Adipocyte (in vitro differentiated cells): ENCODE data around the gene ALG9.

Experiments used
- DNase-seq: peaks from one replicate; pipeline ENCODE4 v3.0.0-alpha.2; 2015; ENCODE audit warnings: low read depth
- H3K27me3 ChIP-seq: replicated peaks from 2 replicates; pipeline ENCODE4 v1.7.0; 2013; ENCODE audit warnings: mild to moderate bottlenecking, low read length, moderate library complexity; ENCODE audit not compliant: control insufficient read depth, insufficient read depth
- H3K36me3 ChIP-seq: 2 replicates; pipeline ENCODE4 v1.7.0; 2013; ENCODE audit warnings: low read length, mild to moderate bottlenecking, moderate library complexity; ENCODE audit not compliant: control insufficient read depth, insufficient read depth, severe bottlenecking
- H3K4me1 ChIP-seq: 2 replicates; pipeline ENCODE4 v1.7.0; 2013; ENCODE audit warnings: mild to moderate bottlenecking, low read length, moderate library complexity; ENCODE audit not compliant: control insufficient read depth, insufficient read depth
- H3K4me3 ChIP-seq: 2 replicates; pipeline ENCODE4 v1.7.0; 2013; ENCODE audit warnings: mild to moderate bottlenecking, low read length, moderate library complexity
- H3K9ac ChIP-seq: 2 replicates; pipeline ENCODE4 v1.7.0; 2013; ENCODE audit warnings: mild to moderate bottlenecking, low read length, moderate library complexity
- H3K9me3 ChIP-seq: 2 replicates; pipeline ENCODE4 v1.7.0; 2013; ENCODE audit warnings: mild to moderate bottlenecking, low read length, moderate library complexity; ENCODE audit not compliant: control insufficient read depth

ALG9 gene

GRCh38 chr11:111878849-111879636 is 7.7 kb upstream of the ALG9 start, which contains the start of the genes CFAP68 and FDXACB1:
Gene CFAP68 (plus strand): TSS chr11:111879541. CDS start chr11:111879561, 20 bp downstream.
Gene FDXACB1 (minus strand): TSS chr11:111879165. CDS start chr11:111879132, 33 bp downstream.
- H3K9ac ChIP-seq, result peak within 1 kb of the TSS; percentile 82
- DNase-seq, result peak; percentile 99
- H3K4me3 ChIP-seq, result peak within 1 kb of the TSS; percentile 83
- no peaks in the 10 kb centered on the region for H3K27me3 ChIP-seq
- no peaks in the 10 kb centered on the region for H3K9me3 ChIP-seq
- H3K36me3 ChIP-seq, result peaks cover 9% of the 10 kb centered on the region
- peaks cover 11% of the 10 kb centered on the region for H3K4me1 ChIP-seq

GRCh38 chr11:111878385-111878848 is 7.0 kb upstream of the ALG9 start:
- Histone ChIP-seq H3K9me3 (no peaks in the 10 kb centered on the region), H3K4me3 (peak overlapping the region; percentile 83), H3K4me1 (peaks cover 11% of the 10 kb centered on the region), H3K36me3 (peaks cover 9% of the 10 kb centered on the region), H3K27me3 (no peaks in the 10 kb centered on the region), H3K9ac (peak overlapping the region; percentile 82)
- DNase-seq, result peak; percentile 30

GRCh38 chr11:111871693-111872161 is 346 bp upstream of the ALG9 start:
- Histone ChIP-seq H3K27me3 (no peaks in the 10 kb centered on the region), H3K4me3 (peak overlapping the region; percentile 87), H3K4me1 (peaks cover 8% of the 10 kb centered on the region), H3K36me3 (peaks cover 31% of the 10 kb centered on the region), H3K9me3 (no peaks in the 10 kb centered on the region), H3K9ac (peak overlapping the region; percentile 96)
- peak; percentile 27 for DNase-seq

GRCh38 chr11:111870522-111870885 is 877 bp downstream of the ALG9 start:
- DNase-seq, result no peak
- H3K27me3 ChIP-seq, result no peaks in the 10 kb centered on the region
- peak overlapping the region; percentile 87 for H3K4me3 ChIP-seq
- H3K36me3 ChIP-seq, result peaks cover 36% of the 10 kb centered on the region
- H3K9me3 ChIP-seq, result no peaks in the 10 kb centered on the region
- peaks cover 8% of the 10 kb centered on the region for H3K4me1 ChIP-seq
- H3K9ac ChIP-seq, result peak overlapping the region; percentile 96

GRCh38 chr11:111870113-111870512 is 1.3 kb downstream of the ALG9 start:
- peak overlapping the region; percentile 96 for H3K9ac ChIP-seq
- peaks cover 8% of the 10 kb centered on the region for H3K4me1 ChIP-seq
- no peaks in the 10 kb centered on the region for H3K9me3 ChIP-seq
- H3K27me3 ChIP-seq, result no peaks in the 10 kb centered on the region
- DNase-seq, result no peak
- peak overlapping the region; percentile 87 for H3K4me3 ChIP-seq
- H3K36me3 ChIP-seq, result peaks cover 37% of the 10 kb centered on the region

- no peak for DNase-seq
- Histone ChIP-seq H3K36me3 (peaks cover 59% of the 10 kb centered on the region), H3K9ac (no peak overlapping the region), H3K27me3 (no peaks in the 10 kb centered on the region), H3K4me3 (no peak overlapping the region), H3K9me3 (no peaks in the 10 kb centered on the region), H3K4me1 (no peaks in the 10 kb centered on the region)
These were observed 11.1 kb downstream of the ALG9 start for GRCh38 chr11:111860257-111860656.

- no peaks in the 10 kb centered on the region for H3K9me3 ChIP-seq
- no peaks in the 10 kb centered on the region for H3K27me3 ChIP-seq
- peaks cover 10% of the 10 kb centered on the region for H3K4me1 ChIP-seq
- H3K9ac ChIP-seq, result no peak overlapping the region
- DNase-seq, result no peak
- peaks cover 52% of the 10 kb centered on the region for H3K36me3 ChIP-seq
- no peak overlapping the region for H3K4me3 ChIP-seq
These were observed 15.9 kb downstream of the ALG9 start for GRCh38 chr11:111855506-111855905.

- Histone ChIP-seq H3K9ac (peak overlapping the region; percentile 69), H3K4me3 (no peak overlapping the region), H3K27me3 (no peaks in the 10 kb centered on the region), H3K4me1 (peaks cover 24% of the 10 kb centered on the region), H3K9me3 (no peaks in the 10 kb centered on the region), H3K36me3 (peaks cover 29% of the 10 kb centered on the region)
- no peak for DNase-seq
These were observed 19.3 kb downstream of the ALG9 start for GRCh38 chr11:111852103-111852502.

GRCh38 chr11:111851636-111852035 is 19.7 kb downstream of the ALG9 start:
- Histone ChIP-seq H3K36me3 (peaks cover 28% of the 10 kb centered on the region), H3K9me3 (no peaks in the 10 kb centered on the region), H3K27me3 (no peaks in the 10 kb centered on the region), H3K9ac (peak overlapping the region; percentile 69), H3K4me3 (no peak overlapping the region), H3K4me1 (peaks cover 29% of the 10 kb centered on the region)
- peak; percentile 72 for DNase-seq

GRCh38 chr11:111851067-111851466 is 20.3 kb downstream of the ALG9 start:
- DNase-seq, result no peak
- H3K4me1 ChIP-seq, result peaks cover 35% of the 10 kb centered on the region
- no peak overlapping the region for H3K4me3 ChIP-seq
- peaks cover 28% of the 10 kb centered on the region for H3K36me3 ChIP-seq
- peak overlapping the region; percentile 69 for H3K9ac ChIP-seq
- H3K27me3 ChIP-seq, result no peaks in the 10 kb centered on the region
- H3K9me3 ChIP-seq, result no peaks in the 10 kb centered on the region

GRCh38 chr11:111849631-111850030 is 21.8 kb downstream of the ALG9 start:
- peaks cover 49% of the 10 kb centered on the region for H3K4me1 ChIP-seq
- peaks cover 19% of the 10 kb centered on the region for H3K36me3 ChIP-seq

More at GRCh38 chr11:111849631-111850030, 21.8 kb downstream of the ALG9 start:
- Histone ChIP-seq H3K9me3 (no peaks in the 10 kb centered on the region), H3K4me3 (no peak overlapping the region), H3K27me3 (no peaks in the 10 kb centered on the region), H3K9ac (no peak overlapping the region)
- DNase-seq, result no peak
